GM10847 (cell line): Measurements from ENCODE around the gene DCTN4.

Experiments used
- POLR2A ChIP-seq: IDR thresholded peaks from 2 replicates; pipeline ENCODE4 v1.6.1; 2011; ENCODE audit not compliant: insufficient read length; ENCODE audit errors: extremely low read depth

DCTN4 gene

DNA sequence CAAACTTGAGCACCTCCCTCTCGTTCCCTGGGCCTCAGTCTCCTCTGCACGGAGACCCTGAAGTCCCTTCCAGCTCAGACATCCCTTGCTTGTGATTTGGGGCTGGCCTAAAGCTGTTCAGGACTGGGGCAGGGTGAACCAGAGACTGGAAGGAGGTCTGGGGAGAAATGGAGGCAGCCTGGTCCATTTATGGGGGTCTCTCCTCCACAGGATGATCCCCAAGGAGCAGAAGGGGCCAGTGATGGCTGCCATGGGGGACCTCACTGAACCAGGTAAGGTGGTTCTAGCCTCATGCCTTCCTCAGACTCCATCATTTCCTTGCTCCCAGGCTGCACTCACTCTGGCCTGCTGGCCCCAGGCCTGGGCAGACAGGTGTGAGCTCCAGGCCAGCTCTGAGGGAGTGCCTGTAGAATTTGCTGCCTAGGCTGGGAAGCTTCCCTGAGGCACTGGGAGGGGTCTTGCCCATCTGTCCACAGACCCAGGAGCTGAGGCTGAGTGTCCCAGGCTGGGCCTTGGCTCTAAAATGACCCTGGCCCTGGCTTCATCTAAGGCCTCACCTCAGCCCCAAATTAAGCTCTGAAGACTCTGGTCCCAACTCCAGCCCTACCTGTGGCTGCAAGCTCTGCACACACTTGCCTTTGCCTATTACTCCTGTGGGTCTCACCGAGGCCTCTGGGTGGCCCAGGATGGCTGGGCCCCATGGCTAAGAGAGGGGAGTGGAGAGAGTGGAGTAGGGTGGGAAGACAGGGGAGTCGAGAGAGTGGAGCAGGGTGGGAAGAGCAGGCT lies 95.9 kb downstream of the DCTN4 start:
- TF ChIP-seq POLR2A = no peak

- no peak for TF ChIP-seq POLR2A
These were observed 96.8 kb downstream of the DCTN4 start for GRCh38 chr5:150661821-150662596.

DNA sequence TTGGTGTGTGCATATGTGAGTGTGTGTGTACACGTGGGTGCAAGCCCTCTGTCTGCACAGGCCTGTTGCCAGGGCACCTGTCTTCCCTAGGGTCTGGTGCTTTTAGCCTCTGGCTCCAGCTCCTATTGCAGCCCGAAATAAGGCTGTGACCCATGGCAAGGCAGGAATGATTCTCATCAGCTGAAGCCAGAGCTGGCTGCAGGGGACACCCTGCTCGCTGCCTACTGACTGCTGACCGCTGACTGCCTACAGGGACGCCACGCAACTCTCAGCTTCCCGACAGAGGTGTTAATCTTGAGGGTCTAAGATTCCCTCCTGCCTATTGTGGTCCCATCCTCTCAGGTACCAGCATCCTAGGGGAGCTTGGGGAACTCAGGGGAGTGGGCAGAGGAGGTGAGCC lies 97.7 kb downstream of the DCTN4 start, which contains the start of gene MYOZ3:
Gene MYOZ3, plus strand, starts transcription at position 166 of the 400 bp plus-strand sequence. CDS start 1,691 bp downstream, outside the sequence.
- no peak for TF ChIP-seq POLR2A

GRCh38 chr5:150660108-150660831 lies 98.5 kb downstream of the DCTN4 start:
- TF ChIP-seq POLR2A = no peak

DNA sequence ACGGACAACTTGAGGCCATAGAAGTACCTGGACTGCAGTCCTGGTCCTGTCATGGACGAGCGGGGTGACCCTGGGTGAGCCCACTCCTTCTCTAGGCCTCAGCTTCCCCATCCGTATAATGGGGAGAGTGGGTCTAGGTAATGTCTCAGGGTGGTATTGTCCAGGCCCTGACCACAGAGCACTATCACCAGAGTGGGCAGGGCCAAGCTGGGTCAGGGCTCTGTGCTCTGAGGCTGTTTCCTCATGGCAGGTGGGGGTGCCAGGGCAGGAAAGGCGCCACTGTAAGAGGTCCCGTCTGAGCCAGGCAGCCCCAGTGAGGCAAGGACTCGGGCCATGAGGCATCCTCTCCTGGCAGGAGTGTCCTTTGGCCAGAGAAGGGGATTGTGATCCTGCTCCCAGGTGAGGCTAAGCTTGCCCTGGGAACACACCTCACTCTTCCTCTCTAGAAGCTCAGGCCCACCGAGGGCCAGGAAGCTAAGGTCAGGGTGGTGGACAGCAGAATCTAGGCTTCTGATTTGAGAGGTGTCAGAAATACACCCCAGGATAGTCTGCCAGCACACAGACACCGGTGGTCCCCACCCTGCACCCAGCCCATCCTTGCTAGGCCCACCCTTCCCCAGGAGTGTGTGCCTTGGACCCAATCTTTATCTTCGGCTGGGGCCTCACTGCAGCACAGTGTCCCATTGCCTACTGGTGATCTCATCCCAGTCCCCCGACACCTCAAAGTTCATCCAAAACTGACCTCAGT lies 99.3 kb downstream of the DCTN4 start:
- no peak for TF ChIP-seq POLR2A

DNA sequence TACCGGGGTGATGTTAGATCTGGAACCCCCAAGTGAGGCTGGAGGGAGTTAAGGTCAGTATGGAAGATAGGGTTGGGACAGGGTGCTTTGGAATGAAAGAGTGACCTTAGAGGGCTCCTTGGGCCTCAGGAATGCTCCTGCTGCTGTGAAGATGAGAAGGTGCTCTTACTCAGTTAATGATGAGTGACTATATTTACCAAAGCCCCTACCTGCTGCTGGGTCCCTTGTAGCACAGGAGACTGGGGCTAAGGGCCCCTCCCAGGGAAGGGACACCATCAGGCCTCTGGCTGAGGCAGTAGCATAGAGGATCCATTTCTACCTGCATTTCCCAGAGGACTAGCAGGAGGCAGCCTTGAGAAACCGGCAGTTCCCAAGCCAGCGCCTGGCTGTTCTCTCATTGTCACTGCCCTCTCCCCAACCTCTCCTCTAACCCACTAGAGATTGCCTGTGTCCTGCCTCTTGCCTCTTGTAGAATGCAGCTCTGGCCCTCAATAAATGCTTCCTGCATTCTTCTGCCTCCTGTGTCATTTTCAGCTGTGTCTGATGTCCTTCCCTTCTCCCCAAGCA lies 100.0 kb downstream of the DCTN4 start:
- TF ChIP-seq POLR2A = no peak
